OCI-LY7 (cell line): ENCODE data around the gene SLC4A3. TPM values are rescaled to one million over a fixed set of nuclear protein-coding genes. Genes with fewer than 3 reads are reported as not detected.

ENCODE experiments used
- BruUV-seq: library from RNA; stranded (reverse); fragments of 400-500 nt; replicated peaks from 2 replicates; lab custom pipeline; 2021; lab: Mats Ljungman, UMichigan
- CTCF ChIA-PET: fragments of 300-600 bp; sonication (Branson Sonifier 250); formaldehyde crosslinking; loops from one replicate; lab custom pipeline; 2022; ENCODE audit warnings: antibody characterized with exemption; ENCODE audit not compliant: unreplicated experiment; lab: Charles Lee
- POLR2A ChIA-PET: fragments of 300-600 bp; sonication (Branson Sonifier 250); formaldehyde crosslinking; loops from one replicate; lab custom pipeline; 2022; ENCODE audit warnings: antibody characterized with exemption; lab: Charles Lee
- DNase-seq: peaks from one replicate; pipeline ENCODE4 v3.0.0-alpha.2; 2015; ENCODE audit warnings: low spot score
- H2AFZ ChIP-seq: fragments of 200-600 bp; sonication (generic), shearing (Covaris generic); 2 replicates; pipeline ENCODE4 v1.6.1; 2014; ENCODE audit warnings: mild to moderate bottlenecking, antibody characterized with exemption, low read length, moderate library complexity
- H3K27ac ChIP-seq: fragments of 200-600 bp; sonication (generic); 2 replicates; pipeline ENCODE4 v1.5.1; 2014; ENCODE audit warnings: mixed run types, low read depth, mild to moderate bottlenecking, moderate library complexity, low read length, inconsistent platforms; ENCODE audit not compliant: poor library complexity, severe bottlenecking
- H3K36me3 ChIP-seq: fragments of 200-600 bp; sonication (generic); 2 replicates; pipeline ENCODE4 v1.6.1; 2014; ENCODE audit warnings: mild to moderate bottlenecking, antibody characterized with exemption, low read length, moderate library complexity, mixed read lengths; ENCODE audit not compliant: insufficient read depth
- H3K4me1 ChIP-seq: fragments of 200-600 bp; sonication (generic); 2 replicates; pipeline ENCODE4 v1.5.1; 2014; ENCODE audit warnings: mild to moderate bottlenecking, low read length; ENCODE audit not compliant: insufficient read depth, poor library complexity, severe bottlenecking
- H3K4me2 ChIP-seq: fragments of 200-600 bp; sonication (generic); 2 replicates; pipeline ENCODE4 v1.6.1; 2014; ENCODE audit warnings: mild to moderate bottlenecking, low read length
- H3K4me3 ChIP-seq: fragments of 200-600 bp; sonication (generic); 2 replicates; pipeline ENCODE4 v1.5.1; 2014; ENCODE audit warnings: mild to moderate bottlenecking, low read depth, low read length; ENCODE audit not compliant: poor library complexity, severe bottlenecking
- H3K79me2 ChIP-seq: fragments of 200-600 bp; sonication (generic); 2 replicates; pipeline ENCODE4 v1.6.1; 2016; ENCODE audit warnings: low read depth, mild to moderate bottlenecking, low read length, moderate library complexity, mixed read lengths; ENCODE audit not compliant: insufficient read depth
- H3K9me2 ChIP-seq: fragments of 200-600 bp; sonication (generic); 2 replicates; pipeline ENCODE4 v1.6.1; 2016; ENCODE audit warnings: mild to moderate bottlenecking, low read length, mixed read lengths; ENCODE audit not compliant: insufficient read depth
- H3K9me3 ChIP-seq: fragments of 200-600 bp; sonication (generic); 2 replicates; pipeline ENCODE4 v1.6.1; 2014; ENCODE audit warnings: mild to moderate bottlenecking, mixed run types, low read length, mixed read lengths
- H4K20me1 ChIP-seq: fragments of 200-600 bp; sonication (generic); 2 replicates; pipeline ENCODE4 v1.6.1; 2014; ENCODE audit warnings: mild to moderate bottlenecking, antibody characterized with exemption, low read length, moderate library complexity, mixed read lengths; ENCODE audit not compliant: insufficient read depth
- EZH2phosphoT487 ChIP-seq: fragments of 200-600 bp; sonication (generic); IDR thresholded peaks from 2 replicates; pipeline ENCODE4 v1.6.1; 2018; ENCODE audit warnings: low read depth, borderline replicate concordance, mild to moderate bottlenecking, mixed run types, antibody characterized with exemption, low read length, moderate library complexity, mixed read lengths
- intact Hi-C: fragments of 100-400 bp; cut with micrococcal nuclease; formaldehyde crosslinking; loops from one replicate; pipeline ENCODE4 v1.10.0; 2022; ENCODE audit not compliant: unreplicated experiment
- total RNA-seq, 2 experiments: library from RNA; depleted of rRNA in 1 of 2; stranded (reverse); fragments of >200 nt in 1 of 2; shearing (Covaris generic) in 1 of 2; gene quantifications; 2 replicates each; pipeline ENCODE4 v1.2.3, GENCODE V29; 2014 to 2022
- TF ChIP-seq, protein P1 (sequence below): fragments of 200-600 bp; sonication (generic); conservative IDR thresholded peaks from 2 replicates; pipeline ENCODE4 v1.5.1; 2014; ENCODE audit warnings: mild to moderate bottlenecking, antibody characterized with exemption, low read length, moderate library complexity, mixed read lengths

The SLC4A3 gene
- total RNA-seq, 2 experiments from 2014 or later = not detected

- H3K79me2 ChIP-seq = no peaks in the 10 kb centered on the region
- BruUV-seq = no TSS peak
These were observed 18.2 kb upstream of the SLC4A3 start for GRCh38 chr2:219609149-219609750.

DNA sequence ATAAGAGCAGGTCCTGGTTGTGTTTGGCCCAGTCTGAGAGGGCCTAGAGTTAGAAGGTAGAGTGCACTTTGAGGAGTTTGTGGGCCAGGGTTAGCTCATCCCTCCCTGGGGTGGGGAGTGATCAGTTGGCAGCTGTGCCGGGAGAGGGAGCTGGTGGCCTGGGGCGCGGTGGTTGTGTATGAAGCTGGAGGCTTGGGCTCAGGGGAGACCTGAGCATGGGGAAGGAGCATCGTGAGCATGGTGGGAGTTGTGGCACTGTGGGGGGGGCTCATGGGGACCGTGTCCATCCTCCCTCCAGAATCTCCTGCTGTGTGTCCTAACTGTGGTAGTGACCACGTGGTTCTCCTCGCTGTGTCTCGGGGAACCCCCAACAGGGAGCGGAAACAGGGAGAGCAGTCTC is 16.1 kb upstream of the SLC4A3 start:
- no peaks in the 10 kb centered on the region for H3K9me3 ChIP-seq
- H3K36me3 ChIP-seq = peaks cover 24% of the 10 kb centered on the region; the same call in 1 of the 2 replicates

More at GRCh38 chr2:219609149-219609750, 18.2 kb upstream of the SLC4A3 start:
- H3K4me1 ChIP-seq = peaks cover 6% of the 10 kb centered on the region
- POLR2A ChIA-PET = no interaction called here
- H3K9me3 ChIP-seq = no peaks in the 10 kb centered on the region
- no peak overlapping the region for H3K4me3 ChIP-seq
- CTCF ChIA-PET = no interaction called here
- TF ChIP-seq, protein P1, sequence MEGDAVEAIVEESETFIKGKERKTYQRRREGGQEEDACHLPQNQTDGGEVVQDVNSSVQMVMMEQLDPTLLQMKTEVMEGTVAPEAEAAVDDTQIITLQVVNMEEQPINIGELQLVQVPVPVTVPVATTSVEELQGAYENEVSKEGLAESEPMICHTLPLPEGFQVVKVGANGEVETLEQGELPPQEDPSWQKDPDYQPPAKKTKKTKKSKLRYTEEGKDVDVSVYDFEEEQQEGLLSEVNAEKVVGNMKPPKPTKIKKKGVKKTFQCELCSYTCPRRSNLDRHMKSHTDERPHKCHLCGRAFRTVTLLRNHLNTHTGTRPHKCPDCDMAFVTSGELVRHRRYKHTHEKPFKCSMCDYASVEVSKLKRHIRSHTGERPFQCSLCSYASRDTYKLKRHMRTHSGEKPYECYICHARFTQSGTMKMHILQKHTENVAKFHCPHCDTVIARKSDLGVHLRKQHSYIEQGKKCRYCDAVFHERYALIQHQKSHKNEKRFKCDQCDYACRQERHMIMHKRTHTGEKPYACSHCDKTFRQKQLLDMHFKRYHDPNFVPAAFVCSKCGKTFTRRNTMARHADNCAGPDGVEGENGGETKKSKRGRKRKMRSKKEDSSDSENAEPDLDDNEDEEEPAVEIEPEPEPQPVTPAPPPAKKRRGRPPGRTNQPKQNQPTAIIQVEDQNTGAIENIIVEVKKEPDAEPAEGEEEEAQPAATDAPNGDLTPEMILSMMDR = no peak
- TF ChIP-seq EZH2phosphoT487 = no peak
- H3K4me2 ChIP-seq = no peak overlapping the region
- intact Hi-C loops = no loop called here
- H3K9me2 ChIP-seq = no peaks in the 10 kb centered on the region
- H2AFZ ChIP-seq = no peak overlapping the region
- peaks cover 23% of the 10 kb centered on the region; the same call in 1 of the 2 replicates for H3K36me3 ChIP-seq
- no peak overlapping the region for H3K27ac ChIP-seq
- H4K20me1 ChIP-seq = no peaks in the 10 kb centered on the region
- DNase-seq = no peak

More for the DNA sequence above, 16.1 kb upstream of the SLC4A3 start:
- DNase-seq = no peak
- no peak for TF ChIP-seq EZH2phosphoT487
- TF ChIP-seq, protein P1 = no peak
- no peak overlapping the region for H2AFZ ChIP-seq
- H3K4me1 ChIP-seq = peaks cover 6% of the 10 kb centered on the region
- H3K79me2 ChIP-seq = no peaks in the 10 kb centered on the region
- H3K27ac ChIP-seq = no peak overlapping the region
- no peak overlapping the region for H3K4me3 ChIP-seq
- no peaks in the 10 kb centered on the region for H3K9me2 ChIP-seq
- POLR2A ChIA-PET = interaction anchor here (1.1 kb wide), 1 partner anchor 14 kb away, joined by 3 read pairs; the partner anchor contains the start of gene STK11IP
- H4K20me1 ChIP-seq = no peaks in the 10 kb centered on the region
- intact Hi-C loops = no loop called here
- CTCF ChIA-PET = interaction anchor here (0.7 kb wide), 1 partner anchor 10 kb away, joined by 3 read pairs; no protein-coding TSS in a partner anchor
- H3K4me2 ChIP-seq = no peak overlapping the region
- BruUV-seq = no TSS peak
